HG03460 (cell line): ENCODE measurements around the gene RECK.

ENCODE experiments used
- ATAC-seq: cut with Tn5 transposase; IDR thresholded peaks from one replicate; pipeline ENCODE4 v1.9.1; 2021; ENCODE audit not compliant: unreplicated experiment

Gene RECK

GRCh38 chr9:36137392-36138004 is 100.8 kb downstream of the RECK start:
- no peak for ATAC-seq

- no peak for ATAC-seq
These were observed 101.8 kb downstream of the RECK start for GRCh38 chr9:36138496-36138895.

- ATAC-seq = no peak
These were observed 102.2 kb downstream of the RECK start for GRCh38 chr9:36138901-36139300.

DNA sequence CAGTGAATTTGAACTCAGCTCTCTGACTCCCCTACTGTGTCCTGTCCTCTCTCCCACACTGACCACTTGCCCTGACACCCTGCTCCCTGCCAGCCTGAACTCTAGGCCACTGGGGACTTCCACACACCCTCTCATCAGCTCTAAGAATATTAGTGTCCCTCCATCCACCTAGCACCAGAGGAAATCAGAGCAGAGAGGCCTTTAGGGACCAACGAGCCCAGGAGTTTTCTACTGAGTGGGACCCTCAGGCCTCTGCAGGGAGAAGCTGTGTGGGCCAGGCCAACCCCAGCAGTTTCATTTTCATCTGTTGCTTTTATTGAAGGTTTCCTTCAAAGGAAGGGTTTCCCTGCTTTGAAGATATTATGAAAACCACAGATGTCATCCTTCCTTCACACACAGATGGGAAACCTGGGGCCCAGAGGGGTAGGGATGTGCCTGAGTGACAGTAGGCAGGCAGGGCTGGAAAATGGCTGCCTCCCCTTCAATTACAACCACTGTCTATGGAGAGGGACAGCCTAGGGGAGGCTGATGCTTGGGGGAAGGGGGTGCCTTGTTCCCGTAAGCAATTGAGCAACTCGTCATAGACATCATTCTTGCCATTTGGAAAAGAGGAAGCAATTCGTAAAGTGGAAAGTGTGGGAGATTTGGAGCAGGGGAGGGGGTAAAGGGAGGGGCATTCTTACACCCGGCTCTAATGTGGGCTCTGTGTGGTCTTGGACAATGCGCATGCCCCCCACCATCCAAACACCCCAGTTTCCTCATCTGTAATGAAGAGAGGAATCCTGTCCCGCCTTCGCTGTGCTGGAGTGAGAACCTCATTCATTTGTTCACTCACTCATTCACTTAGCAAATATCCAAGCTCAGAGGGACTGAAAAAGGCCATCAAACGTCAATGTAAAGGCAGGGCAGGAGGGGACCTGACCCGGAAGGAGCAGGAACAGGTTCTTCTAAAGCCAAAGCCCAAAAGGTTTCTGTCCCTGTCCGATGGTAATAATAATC is 103.7 kb downstream of the RECK start:
- no peak for ATAC-seq

GRCh38 chr9:36141288-36141687 is 104.6 kb downstream of the RECK start:
- no peak for ATAC-seq

DNA sequence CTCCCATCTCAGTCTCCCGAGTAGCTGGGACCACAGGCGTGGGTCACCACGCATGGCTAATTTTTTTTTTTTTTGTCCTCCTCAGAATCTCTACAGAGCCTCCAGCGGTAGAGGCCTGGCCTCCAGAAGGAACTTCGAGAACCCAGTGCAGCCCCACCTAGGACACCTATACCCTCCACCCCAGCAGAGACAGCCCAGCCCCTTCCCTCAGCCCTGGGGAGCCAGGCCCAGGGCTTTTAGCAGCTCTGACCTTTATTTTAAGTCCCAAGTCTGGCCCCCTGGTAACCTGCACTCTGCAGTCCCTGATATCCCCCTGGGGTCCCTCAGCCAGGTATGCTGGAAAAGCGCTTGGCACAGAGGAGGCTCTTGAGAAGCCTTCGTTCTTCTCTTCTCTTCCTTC is 105.0 kb downstream of the RECK start:
- no peak for ATAC-seq

DNA sequence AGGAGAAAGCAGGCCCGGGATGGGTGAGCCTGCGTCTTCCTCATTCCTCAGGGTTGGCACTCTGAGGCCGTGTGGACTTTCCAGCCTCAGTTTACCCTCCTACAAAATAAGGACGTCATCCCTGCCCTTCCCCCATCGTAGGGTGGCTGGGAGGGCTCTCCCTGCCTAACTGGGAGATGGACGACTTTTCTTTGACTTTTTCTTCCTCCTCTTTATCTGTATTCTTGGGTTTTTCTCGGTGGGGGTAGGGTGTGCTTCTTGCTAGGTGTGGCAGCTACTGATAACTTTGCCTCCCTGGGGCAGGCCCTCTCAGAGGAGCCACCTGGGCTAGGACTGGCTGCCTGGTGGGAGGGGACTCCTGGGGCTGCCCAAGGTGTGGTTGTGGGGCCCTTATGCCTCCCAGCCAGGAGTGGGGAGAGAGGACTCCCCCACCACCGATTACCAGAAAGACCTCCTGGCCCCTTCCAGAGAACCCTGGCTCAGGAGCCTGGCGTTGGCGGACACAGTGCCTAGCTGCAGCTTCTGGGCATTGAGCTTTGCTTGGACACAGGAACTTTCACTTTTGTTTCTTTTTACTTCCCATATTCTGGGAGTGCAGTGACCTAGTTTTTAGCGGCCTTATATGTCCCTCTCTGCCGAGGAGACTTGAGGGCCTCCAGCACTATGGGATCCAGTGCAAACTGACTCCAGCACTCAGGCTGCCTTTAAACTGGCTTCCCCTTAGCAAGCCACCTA is 106.0 kb downstream of the RECK start:
- ATAC-seq = no peak

DNA sequence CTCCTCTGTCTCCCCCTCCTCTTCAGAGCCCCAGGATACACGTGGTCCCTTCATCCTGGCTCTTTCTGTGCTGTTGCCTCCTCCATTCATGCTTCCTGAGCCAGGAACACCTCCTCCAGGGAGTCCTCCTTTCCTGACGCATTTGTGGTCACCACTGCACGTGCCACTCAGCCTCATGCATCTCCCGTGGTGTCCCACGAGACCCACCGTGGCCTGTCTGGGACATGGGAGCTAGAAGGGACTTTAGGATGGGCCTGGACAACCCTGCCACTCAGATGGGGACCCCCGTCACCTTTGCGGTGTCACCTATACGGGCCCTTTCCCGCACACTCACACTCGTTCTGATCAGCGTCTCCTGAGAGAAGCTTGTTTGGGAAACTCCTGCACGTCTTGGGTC is 106.5 kb downstream of the RECK start:
- ATAC-seq = no peak

DNA sequence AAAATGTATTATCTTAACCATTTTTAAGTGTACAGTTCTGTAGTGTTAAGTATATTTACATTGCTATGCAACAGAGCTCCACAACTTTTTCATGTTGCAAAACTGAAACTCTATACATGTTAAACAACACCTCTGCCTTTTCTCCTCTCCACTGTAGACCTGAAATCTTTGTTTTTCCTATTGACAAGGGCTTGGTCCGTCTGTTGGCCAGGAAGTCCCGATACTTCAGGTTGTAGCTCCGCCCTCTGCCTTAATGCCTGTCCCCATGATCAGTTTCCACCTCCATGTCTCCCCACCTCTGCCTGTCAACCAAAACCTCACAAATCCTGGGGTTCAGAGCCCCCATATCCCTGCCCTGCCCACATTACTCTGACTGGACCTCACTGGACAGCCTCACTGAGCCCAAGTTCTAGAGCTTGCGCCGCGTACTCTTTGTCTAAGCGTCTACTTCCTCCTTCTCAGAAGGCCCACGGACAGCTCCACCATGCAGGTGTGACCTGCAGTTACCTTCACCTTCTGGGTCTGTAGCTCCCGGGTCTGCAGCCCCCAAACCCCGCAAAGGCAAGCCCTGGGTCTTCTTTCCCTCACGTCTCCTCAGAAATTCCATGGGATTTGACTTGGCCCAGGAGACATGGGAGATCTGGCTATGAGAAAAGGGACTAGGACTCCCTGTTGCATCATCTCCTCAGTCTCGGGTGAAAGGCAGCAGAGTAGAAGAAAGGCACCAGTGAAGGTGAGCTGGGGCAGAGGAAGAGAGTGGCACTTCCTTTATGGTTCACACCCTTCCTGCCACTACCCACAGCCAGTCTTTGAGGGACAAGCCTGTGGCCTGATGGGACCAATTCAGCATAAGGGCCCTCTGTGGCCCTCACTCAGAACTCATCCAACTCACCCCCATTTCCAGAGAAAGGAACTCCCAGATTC is 107.9 kb downstream of the RECK start:
- ATAC-seq = no peak

DNA sequence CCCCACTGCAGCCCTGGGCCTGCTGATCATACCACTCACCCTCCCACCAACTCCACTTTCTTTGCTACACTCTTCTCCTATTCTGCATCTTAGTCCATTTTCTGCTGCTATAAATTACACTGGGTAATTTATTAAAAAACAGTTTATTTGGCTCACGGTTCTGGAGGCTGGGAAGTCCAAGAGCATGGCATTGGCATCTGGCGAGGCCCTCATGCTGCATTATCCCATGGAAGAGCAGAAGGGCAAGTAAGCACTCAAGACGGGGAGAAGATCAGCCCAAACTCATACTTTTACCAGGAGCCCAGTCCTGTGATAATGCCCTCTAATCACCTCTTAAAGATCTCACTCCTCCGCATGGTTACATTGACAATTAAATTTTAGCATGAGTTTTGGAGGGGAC is 109.3 kb downstream of the RECK start:
- no peak for ATAC-seq

GRCh38 chr9:36146651-36147050 is 109.9 kb downstream of the RECK start:
- no peak for ATAC-seq

GRCh38 chr9:36147441-36148175 is 110.9 kb downstream of the RECK start:
- no peak for ATAC-seq

DNA sequence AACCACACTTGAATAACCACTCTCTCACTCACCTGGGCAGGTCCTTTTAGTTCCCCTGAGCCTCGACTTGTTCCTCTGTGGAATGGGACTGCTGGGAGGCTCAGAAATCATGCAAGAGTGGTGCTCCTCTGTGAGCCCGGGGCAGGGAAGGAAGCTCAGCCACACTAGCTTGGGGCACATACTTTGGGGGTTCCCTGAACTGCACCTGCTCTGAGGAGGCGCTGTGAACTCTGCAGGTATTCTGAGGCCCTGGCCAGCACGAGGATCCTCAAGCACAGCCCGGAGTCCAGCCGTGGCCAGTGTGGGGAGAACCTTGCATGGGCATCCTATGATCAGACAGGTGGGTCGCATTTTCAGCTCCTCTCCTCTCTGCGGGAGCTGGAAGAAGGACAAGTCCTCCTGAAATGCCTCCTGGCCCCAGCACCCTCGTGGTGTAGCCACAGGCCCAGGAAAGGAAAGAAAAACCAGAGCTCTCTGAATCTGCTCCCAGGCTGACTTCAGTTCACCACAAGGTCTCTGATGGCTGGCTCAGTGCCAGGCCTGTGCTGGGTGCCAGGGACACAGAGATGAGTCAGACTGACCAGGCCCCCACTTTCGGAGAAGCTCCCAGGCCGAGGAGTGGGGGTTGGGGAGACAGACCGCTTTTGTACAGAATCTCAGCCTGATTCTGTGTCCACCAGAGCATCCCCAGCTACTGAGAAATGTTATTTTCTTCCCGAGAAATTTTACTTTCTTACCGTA is 111.8 kb downstream of the RECK start:
- ATAC-seq = peak; percentile 31

DNA sequence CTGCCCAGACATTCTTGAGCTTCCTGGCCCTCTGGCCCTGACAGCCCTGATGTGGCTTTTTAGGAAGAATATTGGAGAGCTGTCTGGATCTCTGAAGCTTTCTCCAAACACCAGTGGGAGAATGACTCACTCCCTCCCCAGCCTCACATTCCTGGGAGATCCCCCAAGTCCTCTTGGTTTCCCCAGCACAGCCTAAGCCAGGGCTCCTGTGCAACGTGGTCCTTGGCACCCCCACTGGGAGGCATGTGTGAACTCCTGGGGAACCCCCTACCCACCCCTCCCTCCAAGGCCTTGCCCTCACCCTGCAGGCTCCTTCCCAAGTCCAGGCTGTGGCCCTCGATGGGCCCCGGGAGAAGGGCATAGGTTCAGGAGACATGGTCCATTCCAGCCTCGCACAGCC is 112.5 kb downstream of the RECK start:
- no peak for ATAC-seq

GRCh38 chr9:36150574-36151315 is 114.0 kb downstream of the RECK start:
- ATAC-seq = no peak

- ATAC-seq = peak; percentile 85
These were observed 114.8 kb downstream of the RECK start for GRCh38 chr9:36151316-36152210.

DNA sequence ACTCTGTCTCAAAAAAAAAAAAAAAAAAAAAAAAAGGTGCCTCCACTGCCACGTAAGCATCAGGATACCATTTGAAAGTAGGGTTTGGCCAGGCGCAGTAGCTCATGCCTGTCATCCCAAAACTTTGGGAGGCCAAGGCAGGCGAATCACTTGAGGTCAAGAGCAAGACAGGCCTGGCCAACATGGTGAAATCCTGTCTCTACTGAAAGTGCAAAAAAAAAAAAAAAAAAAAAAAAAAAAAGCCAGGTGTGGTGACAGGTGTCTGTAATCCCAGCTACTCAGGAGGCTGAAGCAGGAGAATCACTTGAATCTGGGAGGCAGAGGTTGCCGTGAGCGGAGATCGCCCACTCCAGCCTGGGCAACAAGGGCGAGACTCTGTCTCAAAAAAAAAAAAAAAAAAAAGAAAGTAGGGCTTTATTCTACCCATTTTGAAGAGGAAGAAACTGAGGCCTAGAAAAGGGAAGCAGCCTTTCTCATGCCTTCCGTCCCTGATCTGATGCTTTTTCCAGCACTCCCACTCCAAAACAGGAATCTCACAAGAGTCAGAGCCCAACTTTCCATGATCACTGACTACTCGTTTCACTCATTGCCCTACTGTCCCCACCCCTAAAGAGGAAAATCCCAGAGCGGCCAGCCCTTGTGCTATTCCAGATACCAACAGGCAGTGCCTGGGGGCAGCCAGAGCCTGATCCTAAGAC is 116.2 kb downstream of the RECK start:
- no peak for ATAC-seq
